GM21367 (cell line): ENCODE results near the gene FER1L5.

Experiments used
- ATAC-seq: cut with Tn5 transposase; IDR thresholded peaks from one replicate; pipeline ENCODE4 v1.9.1; 2021; ENCODE audit not compliant: unreplicated experiment

The FER1L5 gene

GRCh38 chr2:96694816-96695455, 52.4 kb downstream of the FER1L5 start:
- ATAC-seq, result no peak

DNA sequence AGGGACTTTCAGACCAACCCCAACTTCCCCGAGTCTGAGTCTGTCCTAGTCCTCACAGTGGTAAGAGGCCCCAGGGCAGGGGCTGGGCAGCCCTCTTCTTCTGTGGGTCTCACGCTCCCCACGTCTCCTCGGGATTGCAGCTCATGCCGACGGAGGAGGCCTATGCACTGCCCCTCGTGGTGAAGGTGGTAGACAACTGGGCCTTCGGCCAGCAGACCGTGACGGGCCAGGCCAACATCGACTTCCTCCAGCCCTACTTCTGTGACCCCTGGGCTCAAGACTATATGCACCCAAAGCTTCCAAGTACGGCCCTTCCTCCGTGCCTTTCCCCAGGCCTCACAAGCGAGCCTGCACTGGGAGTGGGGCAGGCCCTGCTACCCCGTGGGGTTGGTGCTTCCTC, 53.0 kb downstream of the FER1L5 start:
- no peak for ATAC-seq

GRCh38 chr2:96697476-96697875, 54.9 kb downstream of the FER1L5 start:
- no peak for ATAC-seq

- ATAC-seq, result no peak
These were observed 55.8 kb downstream of the FER1L5 start for GRCh38 chr2:96698221-96698861.

DNA sequence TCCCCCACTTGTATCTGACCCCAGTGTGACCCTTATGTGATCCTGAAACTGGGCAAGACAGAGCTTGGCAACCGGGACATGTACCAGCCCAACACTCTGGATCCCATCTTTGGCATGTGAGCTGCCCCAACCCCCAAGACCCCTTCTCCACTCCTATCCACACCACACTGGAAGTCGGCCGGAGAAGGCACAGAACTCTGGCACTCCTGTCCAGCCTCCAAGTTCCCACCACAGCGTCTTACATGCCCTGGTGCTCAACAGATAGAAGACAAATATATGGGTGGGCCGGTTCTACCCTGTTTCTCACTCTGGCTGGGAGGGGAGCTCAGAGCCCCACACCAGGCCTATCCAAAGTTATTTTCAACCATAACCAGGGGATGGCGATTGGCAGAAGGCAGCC, 56.5 kb downstream of the FER1L5 start:
- ATAC-seq, result no peak

DNA sequence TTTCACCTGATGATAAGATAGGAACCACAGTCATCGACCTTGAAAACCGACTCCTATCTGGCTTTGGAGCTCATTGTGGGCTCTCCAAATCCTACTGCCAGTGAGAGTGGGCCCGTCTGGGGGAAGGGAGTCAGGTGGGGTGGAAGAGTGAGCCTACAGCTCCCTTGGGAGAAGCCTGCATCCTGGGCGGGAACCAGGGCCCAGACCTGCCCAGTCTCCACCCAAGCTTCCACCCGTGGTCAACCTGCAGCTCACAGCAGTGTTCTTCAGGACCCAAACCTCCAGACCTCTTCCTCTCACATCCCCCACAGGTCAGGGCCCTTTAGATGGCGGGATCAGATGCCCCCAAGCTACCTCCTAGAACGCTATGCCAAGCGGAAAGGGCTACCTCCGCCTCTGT, 57.1 kb downstream of the FER1L5 start:
- ATAC-seq, result no peak

DNA sequence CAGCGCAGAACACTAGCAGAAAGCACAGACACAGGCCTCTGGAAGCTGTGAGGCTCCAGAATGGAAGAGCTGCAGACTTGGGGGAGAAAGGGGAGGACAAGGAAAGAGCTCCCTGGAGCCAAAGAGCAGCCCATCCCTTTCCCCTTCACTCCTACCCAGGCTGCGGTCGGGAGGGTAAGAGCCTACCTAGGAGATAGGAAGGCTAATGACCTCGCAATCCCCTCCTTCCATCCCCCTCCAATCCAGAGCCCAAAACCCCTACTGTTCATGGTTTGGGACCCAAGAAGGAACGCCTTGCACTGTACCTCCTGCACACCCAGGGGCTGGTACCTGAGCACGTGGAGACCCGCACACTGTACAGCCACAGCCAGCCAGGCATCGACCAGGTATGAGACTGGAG, 57.5 kb downstream of the FER1L5 start:
- no peak for ATAC-seq

- ATAC-seq, result no peak
These were observed 59.1 kb downstream of the FER1L5 start for GRCh38 chr2:96701636-96702035.

DNA sequence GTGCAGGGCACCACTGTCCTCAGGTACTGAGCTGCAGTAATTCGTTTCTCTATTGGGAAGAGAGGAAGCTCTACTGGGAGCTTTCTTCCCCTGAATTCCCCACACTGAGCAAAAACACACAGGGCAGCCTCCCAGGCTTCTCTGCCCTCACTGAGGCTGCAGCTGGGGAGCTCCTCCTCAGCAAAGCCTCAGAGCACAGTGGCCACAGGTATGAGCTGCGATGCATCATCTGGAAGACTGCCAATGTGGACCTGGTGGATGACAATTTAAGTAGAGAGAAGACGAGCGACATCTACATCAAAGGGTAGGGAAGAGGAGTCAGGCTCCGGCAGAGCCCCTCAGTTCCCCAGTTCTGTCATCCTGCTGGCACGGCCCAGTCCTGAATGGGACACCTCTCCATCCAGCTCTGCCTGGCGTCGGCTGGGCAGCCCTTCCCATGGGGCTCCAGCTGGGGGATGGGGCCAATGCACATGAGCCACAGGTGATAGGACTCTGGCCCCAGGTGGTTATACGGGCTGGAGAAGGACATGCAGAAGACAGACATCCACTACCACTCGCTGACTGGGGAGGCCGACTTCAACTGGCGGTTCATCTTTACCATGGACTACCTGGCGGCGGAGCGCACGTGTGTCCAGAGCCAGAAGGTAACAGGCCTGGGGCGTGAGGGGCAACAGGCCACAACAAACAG, 59.7 kb downstream of the FER1L5 start:
- ATAC-seq, result no peak

DNA sequence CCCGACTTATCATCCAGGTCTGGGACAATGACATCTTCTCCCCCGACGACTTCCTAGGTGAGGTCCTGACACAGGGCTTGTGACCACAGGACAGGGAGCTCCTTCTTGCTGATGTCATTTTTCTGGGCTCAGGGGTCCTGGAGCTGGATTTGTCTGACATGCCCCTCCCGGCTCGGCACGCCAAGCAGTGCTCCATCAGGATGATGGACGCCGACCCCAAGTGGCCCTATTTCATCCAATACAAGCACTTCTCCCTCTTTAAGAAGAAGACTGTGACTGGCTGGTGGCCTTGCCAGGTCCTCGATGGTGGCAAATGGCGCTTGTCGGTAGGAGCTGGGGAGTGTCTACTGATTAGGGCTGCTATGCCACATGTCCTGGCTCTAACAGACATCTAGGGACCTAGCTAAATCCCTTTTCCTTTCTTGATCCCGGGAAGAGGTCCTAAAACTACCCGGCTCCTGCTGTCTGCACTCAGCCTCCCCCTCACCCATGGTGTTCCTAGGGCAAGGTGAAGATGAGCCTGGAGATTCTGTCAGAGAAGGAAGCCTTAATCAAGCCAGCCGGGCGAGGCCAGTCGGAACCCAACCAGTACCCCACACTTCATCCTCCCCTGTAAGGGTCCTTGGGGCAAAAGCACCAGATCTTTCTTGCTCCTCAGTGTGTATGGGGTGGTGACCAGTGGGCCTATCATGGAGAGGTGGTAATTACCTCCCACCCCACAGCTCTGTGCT, 60.6 kb downstream of the FER1L5 start:
- no peak for ATAC-seq

- ATAC-seq, result no peak
These were observed 68.4 kb downstream of the FER1L5 start for GRCh38 chr2:96710985-96711384.

- ATAC-seq, result no peak
These were observed 73.1 kb downstream of the FER1L5 start for GRCh38 chr2:96715658-96716057.

DNA sequence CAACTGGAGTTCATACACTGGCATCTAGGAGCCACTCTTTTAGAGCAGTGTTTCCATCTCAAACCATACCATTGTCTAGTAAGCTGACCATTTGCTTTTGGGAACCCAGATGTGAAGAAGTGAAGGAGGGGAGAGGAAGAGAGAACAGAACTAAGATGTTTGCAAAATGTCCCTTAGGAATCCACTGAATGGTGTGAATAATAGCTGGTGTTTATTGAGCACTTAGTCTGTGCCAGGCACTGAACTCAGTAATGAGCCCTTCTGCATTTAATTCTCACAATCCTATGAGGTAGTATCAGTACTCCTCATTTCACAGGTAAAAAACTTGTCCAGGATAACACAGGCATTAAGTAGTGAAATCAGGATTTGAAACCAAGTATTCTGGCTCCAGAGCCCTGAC, 73.8 kb downstream of the FER1L5 start:
- ATAC-seq, result no peak

- no peak for ATAC-seq
These were observed 83.6 kb downstream of the FER1L5 start for GRCh38 chr2:96726131-96726530.

- ATAC-seq, result no peak
These were observed 84.9 kb downstream of the FER1L5 start for GRCh38 chr2:96727431-96727830.

- ATAC-seq, result no peak
These were observed 87.2 kb downstream of the FER1L5 start for GRCh38 chr2:96729748-96730147.

DNA sequence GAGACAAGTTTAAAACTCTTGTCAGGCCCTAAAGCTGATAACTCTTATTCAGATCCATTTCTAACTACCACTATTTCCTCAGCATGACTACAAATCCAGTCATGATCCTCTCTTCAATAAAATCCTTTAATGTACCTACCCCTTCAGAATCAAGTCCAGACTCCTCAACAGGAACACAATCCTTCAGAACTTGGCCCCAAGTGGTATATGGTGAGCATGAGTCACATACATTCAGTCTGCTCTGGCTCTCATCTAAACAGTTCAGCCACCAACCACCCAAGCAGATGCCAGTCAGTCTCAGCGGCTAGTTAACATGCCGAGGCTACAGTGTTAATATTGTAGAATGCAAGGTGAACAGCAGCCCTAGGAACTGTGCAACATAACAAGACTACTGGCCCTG, 87.6 kb downstream of the FER1L5 start:
- ATAC-seq, result no peak

DNA sequence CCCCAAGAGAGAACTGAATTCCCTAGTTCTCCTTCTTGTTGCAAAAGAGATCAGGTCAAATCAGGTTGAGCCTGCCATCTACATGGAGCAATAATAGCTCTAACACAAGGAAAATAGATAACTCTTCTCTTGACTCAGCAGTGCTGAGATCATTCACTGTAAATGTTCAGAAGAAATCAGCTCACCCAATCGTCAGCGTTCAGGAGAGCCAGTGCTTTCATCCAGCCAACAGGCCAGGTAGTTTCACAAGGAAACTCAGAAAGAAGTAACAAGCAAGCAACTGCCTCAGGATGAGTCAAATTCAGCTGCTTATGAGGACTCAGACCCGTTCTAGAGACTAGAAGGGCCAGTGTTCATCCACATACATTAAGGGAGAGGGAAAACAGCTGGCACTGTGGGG, 91.4 kb downstream of the FER1L5 start:
- no peak for ATAC-seq

- ATAC-seq, result no peak
These were observed 92.5 kb downstream of the FER1L5 start for GRCh38 chr2:96734880-96735583.

DNA sequence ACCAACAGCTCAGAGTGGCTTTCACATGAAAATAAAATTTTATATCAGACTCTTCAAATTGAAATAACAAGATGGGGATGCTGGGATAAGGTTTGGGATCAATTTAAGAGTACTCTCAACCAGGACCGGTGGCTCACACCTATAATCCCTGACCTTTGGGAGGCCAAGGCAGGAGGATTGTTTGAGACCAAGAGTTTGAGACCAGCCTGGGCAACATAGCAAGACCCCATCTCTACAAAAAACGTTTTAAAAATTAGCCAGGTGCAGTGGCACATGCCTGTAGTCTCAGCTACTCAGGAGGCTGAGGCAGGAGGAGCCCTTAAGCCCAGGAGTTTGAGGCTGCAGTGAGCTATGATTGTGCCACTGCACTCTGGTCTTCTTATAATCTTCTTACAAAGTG, 94.7 kb downstream of the FER1L5 start:
- no peak for ATAC-seq

GRCh38 chr2:96737831-96738230, 95.3 kb downstream of the FER1L5 start:
- ATAC-seq, result no peak
